HCT116 (cell line): ENCODE results near the gene CDK14. TPM values are rescaled to one million over a fixed set of nuclear protein-coding genes. Genes with fewer than 3 reads are reported as not detected.

Experiments
- ATAC-seq: fragments of 200-7000 bp; cut with Tn5 transposase; 2 replicates; pipeline ENCODE4 v1.9.1; 2020; ENCODE audit warnings: mild to moderate bottlenecking, moderate library complexity
- BruUV-seq: library from RNA; stranded (reverse); fragments of 400-500 nt; replicated peaks from 2 replicates; lab custom pipeline; 2021; lab: Mats Ljungman, UMichigan
- CTCF ChIA-PET: fragments of 300-600 bp; sonication (Branson Sonifier 250); formaldehyde crosslinking; loops from one replicate; lab custom pipeline; 2021; ENCODE audit warnings: antibody characterized with exemption; lab: Charles Lee
- POLR2A ChIA-PET: fragments of 300-600, 350-600 bp; sonication (Branson Sonifier 250); formaldehyde crosslinking; loops from one replicate; lab custom pipeline; 2021; ENCODE audit warnings: antibody characterized with exemption; lab: Charles Lee
- RAD21 ChIA-PET, 2 experiments: fragments of 300-600 bp; sonication (Branson Sonifier 250); formaldehyde crosslinking; loops; one replicate each; lab custom pipeline; 2023; ENCODE audit warnings: low total read pairs in 2 of 2; ENCODE audit not compliant: uncharacterized antibody in 2 of 2, unreplicated experiment in 2 of 2, low non-redundant PET in 1 of 2; lab: Charles Lee
- DNase-seq: peaks from one replicate; pipeline ENCODE4 v3.0.0-alpha.2; 2010; ENCODE audit warnings: low read depth, low spot score
- H2AFZ ChIP-seq: fragments of 200-600 bp; shearing (Covaris generic), sonication (generic); 2 replicates; pipeline ENCODE4 v1.6.1; 2017; ENCODE audit warnings: low read depth, mixed run types, mixed read lengths, antibody characterized with exemption, low read length; ENCODE audit not compliant: poor library complexity, severe bottlenecking
- H3K27ac ChIP-seq: 2 replicates; pipeline ENCODE4 v1.5.1; 2012; ENCODE audit warnings: low read depth, low read length
- H3K27me3 ChIP-seq: fragments of 200-600 bp; sonication (generic); 2 replicates; pipeline ENCODE4 v1.6.1; 2016; ENCODE audit warnings: mixed run types, low read length, mixed read lengths; ENCODE audit not compliant: insufficient read depth
- H3K36me3 ChIP-seq, 2 experiments: fragments of 200-500 bp in 1 of 2; fragments of 200-600 bp in 1 of 2; sonication (Bioruptor generic) in 1 of 2; sonication (generic) in 1 of 2; 2 replicates each; pipeline versions ENCODE4 v1.5.1 to v1.6.1; 2014 to 2016; ENCODE audit warnings: low read length in 2 of 2, inconsistent platforms in 1 of 2, mixed read lengths in 1 of 2, mixed run types in 1 of 2; ENCODE audit not compliant: insufficient read depth in 2 of 2, control insufficient read depth in 1 of 2
- H3K4me1 ChIP-seq, 2 experiments: fragments of 200-600 bp in 1 of 2; sonication (generic) in 1 of 2; 2 replicates each; pipeline versions ENCODE4 v1.5.1 to v1.6.1; 2012 to 2017; ENCODE audit warnings: low read length in 2 of 2, inconsistent platforms in 1 of 2, mild to moderate bottlenecking in 1 of 2, mixed read lengths in 1 of 2, mixed run types in 1 of 2, moderate library complexity in 1 of 2; ENCODE audit not compliant: insufficient read depth in 2 of 2, control insufficient read depth in 1 of 2
- H3K4me2 ChIP-seq: fragments of 200-600 bp; sonication (generic); 2 replicates; pipeline ENCODE4 v1.6.1; 2017; ENCODE audit warnings: mixed run types, low read length, mixed read lengths
- H3K4me3 ChIP-seq, 2 experiments: fragments of 200-600 bp in 1 of 2; sonication (generic) in 1 of 2; replicated peaks in 1 of 2; 2 replicates each; pipeline ENCODE4 v1.5.1; 2011 to 2016; ENCODE audit warnings: low read length in 2 of 2, control low read depth in 1 of 2, low read depth in 1 of 2, mild to moderate bottlenecking in 1 of 2, mixed read lengths in 1 of 2, mixed run types in 1 of 2
- H3K79me2 ChIP-seq: fragments of 200-600 bp; sonication (generic); 2 replicates; pipeline ENCODE4 v1.6.1; 2017; ENCODE audit warnings: mild to moderate bottlenecking, mixed run types, low read length, moderate library complexity, mixed read lengths; ENCODE audit not compliant: insufficient read depth
- H3K9ac ChIP-seq: fragments of 200-600 bp; sonication (generic); 2 replicates; pipeline ENCODE4 v1.6.1; 2016; ENCODE audit warnings: low read length, mixed read lengths
- H3K9me2 ChIP-seq: fragments of 200-600 bp; sonication (generic), shearing (Covaris generic); 2 replicates; pipeline ENCODE4 v1.6.1; 2017; ENCODE audit warnings: mixed run types, mild to moderate bottlenecking, moderate library complexity; ENCODE audit not compliant: insufficient read depth
- H3K9me3 ChIP-seq, 2 experiments: fragments of 200-500 bp in 1 of 2; fragments of 200-600 bp in 1 of 2; sonication (Bioruptor generic) in 1 of 2; sonication (generic) in 1 of 2; 2 replicates each; pipeline ENCODE4 v1.6.1; 2014 to 2017; ENCODE audit warnings: low read length in 2 of 2, mixed read lengths in 2 of 2, inconsistent platforms in 1 of 2, low read depth in 1 of 2, mild to moderate bottlenecking in 1 of 2, mixed run types in 1 of 2, moderate library complexity in 1 of 2; ENCODE audit not compliant: control insufficient read depth in 1 of 2, insufficient read depth in 1 of 2
- H4K20me1 ChIP-seq: fragments of 200-600 bp; sonication (generic), shearing (Covaris generic); 2 replicates; pipeline ENCODE4 v1.6.1; 2017; ENCODE audit warnings: mixed run types, mild to moderate bottlenecking, moderate library complexity; ENCODE audit not compliant: insufficient read depth
- ELF1 ChIP-seq: IDR thresholded peaks from 2 replicates; pipeline ENCODE4 v1.6.1; 2012; ENCODE audit warnings: low read depth, borderline replicate concordance
- EZH2phosphoT487 ChIP-seq: fragments of 200-600 bp; IDR thresholded peaks from 2 replicates; pipeline ENCODE4 v1.6.1; 2018; ENCODE audit warnings: antibody characterized with exemption, borderline replicate concordance
- FOSL1 ChIP-seq: IDR thresholded peaks from 2 replicates; pipeline ENCODE4 v1.6.1; 2012; ENCODE audit warnings: low read depth
- POLR2A ChIP-seq: IDR thresholded peaks from 2 replicates; pipeline ENCODE4 v1.7.0; 2011; ENCODE audit warnings: borderline replicate concordance; ENCODE audit not compliant: insufficient read depth, insufficient read length; ENCODE audit errors: extremely low read depth
- POLR2AphosphoS5 ChIP-seq: IDR thresholded peaks from 2 replicates; pipeline ENCODE4 v1.6.1; 2011; ENCODE audit warnings: mild to moderate bottlenecking, low read depth, low read length, moderate library complexity
- RAD21 ChIP-seq: IDR thresholded peaks from 2 replicates; pipeline ENCODE4 v1.6.1; 2012; ENCODE audit warnings: low read depth, mild to moderate bottlenecking
- YY1 ChIP-seq: IDR thresholded peaks from 2 replicates; pipeline ENCODE4 v1.6.1; 2011; ENCODE audit warnings: low read length, low read depth, moderate library complexity, mild to moderate bottlenecking; ENCODE audit not compliant: insufficient replicate concordance; ENCODE audit errors: extremely low read depth
- intact Hi-C: fragments of 100-400 bp; cut with micrococcal nuclease; formaldehyde crosslinking; loops from 2 replicates; pipeline ENCODE4 v1.10.0; 2022
- total RNA-seq: library from RNA; stranded (reverse); gene quantifications from one replicate; pipeline ENCODE4 v1.2.1, GENCODE V29; 2021; ENCODE audit not compliant: unreplicated experiment

CDK14 gene
- total RNA-seq, 1 experiment from 2014 or later: 10.2 TPM

DNA sequence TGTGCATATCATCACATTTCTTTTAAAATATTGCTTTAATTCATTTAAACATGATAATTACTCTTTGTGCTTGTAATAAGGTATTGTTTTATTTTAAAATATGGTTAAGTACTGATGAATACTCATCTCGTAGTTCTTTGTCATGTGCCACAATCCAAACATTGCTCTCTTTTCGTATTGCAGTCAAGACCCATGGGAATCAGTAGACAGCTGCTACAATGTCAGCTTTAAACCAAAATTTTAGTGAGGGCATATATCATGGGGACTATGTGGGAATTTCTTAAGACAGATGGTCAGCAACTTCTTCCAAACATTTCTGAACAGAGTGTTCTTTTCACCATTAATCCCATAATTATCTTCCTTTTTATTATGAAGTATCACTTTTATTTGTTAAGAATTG lies 590.9 kb downstream of the CDK14 start:
- no peak for ATAC-seq
- BruUV-seq: no TSS peak
- Histone ChIP-seq H3K27ac (no peak overlapping the region), H3K27me3 (no peaks in the 10 kb centered on the region), H3K36me3 (no peaks in the 10 kb centered on the region), H3K4me1 (no peaks in the 10 kb centered on the region), H3K4me3 (no peak overlapping the region), H4K20me1 (no peaks in the 10 kb centered on the region; the same call in 1 of the 2 replicates), H3K79me2 (no peaks in the 10 kb centered on the region), H3K9me2 (no peaks in the 10 kb centered on the region), H3K9me3 (no peaks in the 10 kb centered on the region), H2AFZ (no peak overlapping the region), H3K9ac (no peak overlapping the region), H3K4me2 (no peak overlapping the region)
- RAD21 ChIA-PET: no interaction called here
- no peak for DNase-seq
- CTCF ChIA-PET: no interaction called here
- POLR2A ChIA-PET: no interaction called here
- no peak for TF ChIP-seq EZH2phosphoT487
- TF ChIP-seq FOSL1: no peak
- intact Hi-C loops: no loop called here

GRCh38 chr7:91191771-91192170 lies 595.6 kb downstream of the CDK14 start:
- Histone ChIP-seq H3K27ac (no peak overlapping the region), H3K27me3 (no peaks in the 10 kb centered on the region), H3K4me2 (no peak overlapping the region), H3K36me3 (no peaks in the 10 kb centered on the region), H4K20me1 (no peaks in the 10 kb centered on the region), H3K4me1 (no peaks in the 10 kb centered on the region), H3K4me3 (no peak overlapping the region), H3K9me3 (no peaks in the 10 kb centered on the region), H3K9ac (no peak overlapping the region), H2AFZ (no peak overlapping the region), H3K79me2 (no peaks in the 10 kb centered on the region), H3K9me2 (no peaks in the 10 kb centered on the region)
- ChIA-PET CTCF (no interaction called here), RAD21 (no interaction called here), POLR2A (no interaction called here)
- BruUV-seq: no TSS peak
- intact Hi-C loops: no loop called here
- no peak for ATAC-seq
- TF ChIP-seq RAD21: no peak
- no peak for TF ChIP-seq ELF1
- TF ChIP-seq YY1: no peak
- TF ChIP-seq EZH2phosphoT487: no peak
- no peak for TF ChIP-seq FOSL1
- TF ChIP-seq POLR2AphosphoS5: no peak
- no peak for TF ChIP-seq POLR2A
- DNase-seq: no peak
